ENCODE data around the gene TMEM126B.
"Not testable (repeated sequence)": the region's sequence is repeated elsewhere in the genome, so short reads cannot be mapped to it uniquely, and the experiment has no call there.

The TMEM126B gene

DNA sequence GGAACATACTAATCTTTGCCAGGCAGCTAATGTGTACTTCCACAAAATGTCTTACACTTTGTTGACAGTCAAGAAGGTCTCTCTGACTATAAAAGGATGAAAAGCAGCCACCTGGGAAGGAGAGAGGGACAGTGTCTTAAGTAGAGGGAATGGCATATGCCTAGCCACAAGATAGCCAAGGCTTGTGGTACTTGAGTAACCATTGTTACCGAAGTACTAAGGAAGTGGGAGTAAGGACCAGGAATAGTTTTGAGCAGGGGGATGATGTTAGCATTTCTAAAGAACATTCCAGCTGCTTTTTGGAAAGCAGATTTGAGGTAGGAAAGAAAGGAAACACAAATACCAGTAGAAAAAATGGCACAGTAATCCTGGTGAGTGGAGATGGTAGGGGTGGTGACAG is 22.7 kb downstream of the TMEM126B start:
- no peak for DNase-seq

DNA sequence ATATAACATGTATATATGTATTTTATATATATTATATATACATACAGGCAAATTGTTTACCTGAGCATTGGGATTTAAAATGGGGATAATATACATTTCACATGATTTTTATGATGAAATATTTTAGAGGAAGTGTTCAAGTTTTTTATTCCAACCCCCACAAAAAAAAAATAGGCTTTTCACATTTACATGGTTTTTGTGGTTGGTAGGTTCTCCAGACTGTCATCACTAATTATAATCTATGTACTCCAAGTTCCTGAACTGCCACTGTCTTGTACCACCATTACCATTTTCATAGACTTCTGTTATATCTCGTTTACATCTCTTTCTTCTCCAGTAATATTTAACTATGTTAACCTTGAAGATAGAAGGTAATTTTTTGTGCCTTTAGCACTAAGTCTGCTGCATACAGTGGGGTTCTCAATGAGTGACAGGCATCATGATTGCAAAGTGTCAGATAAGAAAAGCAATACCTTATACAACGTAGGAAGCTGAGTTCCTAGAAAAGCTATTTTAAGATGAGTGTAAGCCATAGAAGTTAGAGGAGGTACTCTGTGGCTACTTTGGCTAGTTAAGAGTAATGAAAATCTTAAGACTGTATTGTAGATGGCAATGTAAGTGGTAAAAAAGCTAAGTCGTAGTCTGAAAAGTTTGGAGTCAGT is 24.5 kb downstream of the TMEM126B start:
- DNase-seq = no peak

DNA sequence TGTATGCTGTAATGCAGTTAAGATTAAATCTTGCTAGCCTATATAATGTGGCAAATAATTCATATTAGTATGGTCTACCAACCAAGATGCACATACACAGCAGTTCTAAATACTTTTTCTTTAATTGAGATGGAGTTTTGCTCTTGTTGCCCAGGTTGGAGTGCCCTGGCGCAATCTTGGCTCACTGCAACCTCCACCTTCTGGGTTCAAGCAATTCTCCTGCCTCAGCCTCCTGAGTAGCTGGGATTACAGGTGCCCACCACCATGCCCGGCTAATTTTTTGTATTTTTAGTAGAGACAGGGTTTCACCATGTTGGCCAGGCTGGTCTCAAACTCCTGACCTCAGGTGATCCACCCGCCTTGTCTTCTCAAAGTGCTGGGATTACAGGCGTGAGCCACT is 25.9 kb downstream of the TMEM126B start:
- DNase-seq = not testable (repeated sequence)

DNA sequence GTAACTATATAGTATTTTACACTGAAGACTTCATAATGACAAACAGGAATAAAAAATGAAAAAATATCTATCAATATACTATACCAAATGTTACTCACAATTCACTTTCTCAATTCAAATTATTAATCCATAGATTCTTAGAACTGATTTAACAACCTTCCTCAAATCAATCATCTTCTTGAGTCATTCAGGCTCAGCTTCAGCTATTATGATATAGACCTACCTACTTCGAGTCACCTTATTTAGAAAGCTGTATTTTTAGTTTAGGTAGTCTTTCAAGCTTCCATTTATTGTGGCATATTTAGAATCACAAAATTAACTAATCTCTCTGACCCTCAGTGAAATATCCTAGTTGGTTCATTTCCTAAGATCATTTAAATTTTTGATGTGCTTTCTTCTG is 28.4 kb downstream of the TMEM126B start:
- DNase-seq = no peak

GRCh38 chr11:85658180-85658579 is 29.8 kb downstream of the TMEM126B start:
- DNase-seq = no peak

- DNase-seq = no peak
These were observed 33.7 kb downstream of the TMEM126B start for GRCh38 chr11:85661972-85662664.

- no peak for DNase-seq
These were observed 34.8 kb downstream of the TMEM126B start for GRCh38 chr11:85663080-85663752.

- DNase-seq = peak; percentile 87
These were observed 35.6 kb downstream of the TMEM126B start for GRCh38 chr11:85663753-85664614.

GRCh38 chr11:85664615-85665481 is 36.5 kb downstream of the TMEM126B start, which contains the start of gene CREBZF:
CREBZF (minus strand) TSS chr11:85665129; CDS start chr11:85664875, 254 bp downstream.
- peak; percentile 92 for DNase-seq

DNA sequence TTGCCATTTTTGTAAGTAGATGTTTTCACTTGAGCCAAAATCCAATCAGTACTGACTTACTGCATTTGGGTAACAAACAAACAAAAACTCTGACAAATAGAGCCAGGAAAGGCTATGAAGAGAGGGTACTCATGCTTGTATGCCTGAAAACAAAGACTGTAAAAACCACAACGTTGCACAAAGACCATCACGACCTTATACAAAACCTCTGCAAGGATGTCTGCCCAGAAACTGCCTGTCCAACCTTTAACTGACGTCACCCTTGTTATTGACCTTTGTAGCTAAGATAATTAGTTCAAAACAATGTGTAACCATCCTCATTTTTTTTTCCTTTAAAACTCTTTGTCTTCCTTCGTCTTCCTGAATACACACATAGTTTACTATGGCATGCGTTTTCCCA is 37.3 kb downstream of the TMEM126B start:
- no peak for DNase-seq

GRCh38 chr11:85666687-85667086 is 38.3 kb downstream of the TMEM126B start:
- DNase-seq = no peak

GRCh38 chr11:85668157-85668556 is 39.8 kb downstream of the TMEM126B start:
- DNase-seq = no peak

DNA sequence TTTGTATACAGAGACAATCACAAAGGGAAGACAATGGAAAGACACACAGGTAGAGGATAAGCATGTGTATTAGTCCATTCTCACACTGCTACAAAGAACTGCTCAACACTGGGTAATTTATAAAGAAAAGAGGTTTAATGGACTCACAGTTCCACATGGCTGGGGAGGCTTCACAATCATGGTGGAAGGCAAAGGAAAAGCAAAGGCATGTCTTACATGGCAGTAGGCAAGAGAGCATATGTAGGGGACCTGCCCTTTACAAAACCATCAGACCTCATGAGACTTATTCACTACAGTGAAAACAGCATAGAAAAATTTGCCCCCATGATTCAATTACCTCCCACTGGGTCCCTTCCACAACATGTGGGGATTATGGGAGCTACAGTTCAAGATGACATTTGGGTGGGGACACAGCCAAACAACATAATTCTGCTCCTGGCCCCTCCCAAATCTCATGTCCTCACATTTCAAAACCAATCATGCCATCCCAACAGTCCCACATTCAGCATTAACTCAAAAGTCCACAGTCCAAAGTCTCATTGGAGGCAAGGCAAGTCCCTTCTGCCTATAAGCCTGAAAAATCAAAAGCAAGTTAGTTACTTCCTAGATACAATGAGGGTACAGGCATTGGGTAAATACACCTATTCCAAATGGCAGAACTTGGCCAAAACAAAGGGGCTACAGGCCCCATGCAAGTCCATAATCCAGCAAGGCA is 42.7 kb downstream of the TMEM126B start:
- DNase-seq = not testable (repeated sequence)

- DNase-seq = no peak
These were observed 43.9 kb downstream of the TMEM126B start for GRCh38 chr11:85672105-85672902.

DNA sequence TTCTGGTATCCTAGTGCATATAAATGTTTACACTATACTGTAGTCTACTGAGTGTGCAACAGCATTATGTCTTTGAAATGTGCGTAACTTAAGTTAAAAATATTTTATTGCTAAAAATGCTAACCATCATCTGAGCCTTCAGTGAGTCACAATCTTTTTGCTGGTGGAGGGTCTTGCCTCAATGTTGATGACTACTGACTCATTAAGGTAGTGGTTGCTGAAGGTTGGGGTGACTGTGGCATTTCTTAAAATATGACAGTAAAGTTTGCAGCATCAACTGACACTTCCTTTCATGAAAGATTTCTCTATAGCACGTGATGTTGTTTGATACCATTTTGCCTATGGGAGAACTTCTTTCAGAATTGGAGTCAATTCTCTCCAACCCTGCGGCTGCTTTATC is 45.0 kb downstream of the TMEM126B start:
- no peak for DNase-seq

- DNase-seq = no peak
These were observed 51.2 kb downstream of the TMEM126B start for GRCh38 chr11:85679576-85679975.

GRCh38 chr11:85680897-85681296 is 52.5 kb downstream of the TMEM126B start:
- DNase-seq = no peak

GRCh38 chr11:85682330-85683305 is 54.2 kb downstream of the TMEM126B start:
- DNase-seq = peak; percentile 65

Data from CD4-positive, alpha-beta T cell treated with Interferon gamma for 1 hour (primary cell).